Heart left ventricle (tissue), 13 donors: ENCODE results near the gene ASAH2B.

Experiments used
- CTCF ChIP-seq, 12 donors: fragments of 200-600 bp; sonication (generic) in 4 of 12; IDR thresholded peaks; one replicate each; pipeline versions ENCODE4 v1.5.0 to v1.8.0; 2018 to 2022; ENCODE audit warnings: antibody characterized with exemption in 12 of 12, mild to moderate bottlenecking in 5 of 12
- POLR2A ChIP-seq, 2 donors: fragments of 450-650 bp; IDR thresholded peaks; one replicate each; pipeline ENCODE4 v1.6.1; 2017; ENCODE audit warnings: antibody characterized with exemption in 2 of 2, mild to moderate bottlenecking in 2 of 2, moderate library complexity in 2 of 2
- donor health status: ischemic (EF 13 %, LVEDD 7.1; RV severe dilation, severe dysfunction).
- donor health status: DM: no; HTN: yes; CAD: no.
- donor health status: DM: no; HTN: no; CAD: no.
- donor health status: ischemic (EF 25% LVEDD 6.9; RV normal size, moderate dysfunction).
- donor health status: ischemic (EF 25% LVEDD 5.7; RV mildly dilated, moderate dysfunction).
- donor health status: ischemic (EF 35%, LVEDD 5.7; RV mildly dilated, moderate dysfunction).
- donor health status: nonischemic (EF 11% LVEDD 7.7; RV severe dilation, severe dysfunction).
- donor health status: DM: yes; HTN: yes; CAD: no.
- donor health status: PGD.
- donor health status: ischemic (EF 29% LVEDD 5.4; RV normal size, mild dysfunction).
- donor health status: nonischemic (EF 23%, LVEDD 6.1; RV moderate dilation, normal function).

DNA sequence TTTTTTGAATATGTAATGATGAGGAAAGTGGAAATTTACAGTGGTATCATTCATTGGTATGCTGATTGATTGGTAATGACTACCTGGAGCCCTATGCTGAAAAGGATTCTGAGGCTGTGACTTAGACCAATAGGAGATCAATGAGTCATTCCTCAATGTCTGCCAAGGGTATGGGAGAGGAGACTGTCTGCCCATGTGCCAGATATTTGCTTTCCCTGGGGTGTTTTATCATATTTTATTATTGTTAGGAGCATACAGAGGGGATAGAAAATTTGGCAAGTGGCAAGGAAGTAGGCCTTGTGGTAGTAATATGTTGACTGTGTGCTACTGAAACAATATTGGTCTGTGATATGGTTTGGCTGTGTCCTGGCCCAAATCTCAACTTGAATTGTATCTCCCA is 54.8 kb downstream of the ASAH2B start:
- TF ChIP-seq POLR2A (IDR thresholded peaks at IDR 0.05) (no peak), CTCF (IDR thresholded peaks at IDR 0.05) (no peak)
